ENCODE measurements around the gene HOXB9. TPM values are rescaled to one million over a fixed set of nuclear protein-coding genes. Genes with fewer than 3 reads are reported as not detected.

The HOXB9 gene
- total and polyA plus RNA-seq, 12 donors: 0.11 to 2.7 (median 0.68) TPM; not detected in 2

DNA sequence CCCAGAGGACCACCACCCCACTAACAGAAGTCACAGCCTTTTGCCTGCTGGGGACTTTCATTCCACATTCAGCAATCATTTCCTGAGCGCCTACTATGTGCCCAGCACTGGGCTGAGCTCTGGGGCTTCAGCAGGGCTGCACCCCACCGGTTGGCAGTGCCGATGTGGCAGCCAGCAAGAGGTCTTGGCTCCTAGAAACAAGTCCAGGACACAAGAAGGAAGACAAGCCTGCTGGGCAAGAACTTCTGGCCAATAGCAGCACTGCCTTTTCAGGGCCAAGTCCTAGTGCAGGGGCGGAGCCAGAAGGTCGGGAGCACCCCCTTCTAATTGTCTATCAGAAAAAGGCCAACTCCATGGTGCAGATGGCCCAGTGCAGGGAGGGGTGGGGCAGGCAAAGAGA lies 13.0 kb upstream of the HOXB9 start:
- intact Hi-C loops (cut with DNase I): no loop called here
- DNase-seq: no peak
- H3K36me3 ChIP-seq (replicated peaks in 1 of 2): no peaks in the 10 kb centered on the region
- H3K4me3 ChIP-seq: no peak overlapping the region
- H3K9me3 ChIP-seq (replicated peaks in 1 of 3): no peaks in the 10 kb centered on the region
- H3K27ac ChIP-seq: no peak overlapping the region
- H3K27me3 ChIP-seq: peaks cover 92% of the 10 kb centered on the region
- peaks cover 0 to 7% of the 10 kb centered on the region in 2 donors for H3K4me1 ChIP-seq (replicated peaks in 1 of 2)
- WGBS, 4 donors: 13 to 61% (median 58%) methylated on average over 3 to 5 of the region's 5 CpGs
- TF ChIP-seq CTCF (IDR thresholded peaks at IDR 0.05) (no peak), POLR2A (IDR thresholded peaks at IDR 0.05) (no peak)

DNA sequence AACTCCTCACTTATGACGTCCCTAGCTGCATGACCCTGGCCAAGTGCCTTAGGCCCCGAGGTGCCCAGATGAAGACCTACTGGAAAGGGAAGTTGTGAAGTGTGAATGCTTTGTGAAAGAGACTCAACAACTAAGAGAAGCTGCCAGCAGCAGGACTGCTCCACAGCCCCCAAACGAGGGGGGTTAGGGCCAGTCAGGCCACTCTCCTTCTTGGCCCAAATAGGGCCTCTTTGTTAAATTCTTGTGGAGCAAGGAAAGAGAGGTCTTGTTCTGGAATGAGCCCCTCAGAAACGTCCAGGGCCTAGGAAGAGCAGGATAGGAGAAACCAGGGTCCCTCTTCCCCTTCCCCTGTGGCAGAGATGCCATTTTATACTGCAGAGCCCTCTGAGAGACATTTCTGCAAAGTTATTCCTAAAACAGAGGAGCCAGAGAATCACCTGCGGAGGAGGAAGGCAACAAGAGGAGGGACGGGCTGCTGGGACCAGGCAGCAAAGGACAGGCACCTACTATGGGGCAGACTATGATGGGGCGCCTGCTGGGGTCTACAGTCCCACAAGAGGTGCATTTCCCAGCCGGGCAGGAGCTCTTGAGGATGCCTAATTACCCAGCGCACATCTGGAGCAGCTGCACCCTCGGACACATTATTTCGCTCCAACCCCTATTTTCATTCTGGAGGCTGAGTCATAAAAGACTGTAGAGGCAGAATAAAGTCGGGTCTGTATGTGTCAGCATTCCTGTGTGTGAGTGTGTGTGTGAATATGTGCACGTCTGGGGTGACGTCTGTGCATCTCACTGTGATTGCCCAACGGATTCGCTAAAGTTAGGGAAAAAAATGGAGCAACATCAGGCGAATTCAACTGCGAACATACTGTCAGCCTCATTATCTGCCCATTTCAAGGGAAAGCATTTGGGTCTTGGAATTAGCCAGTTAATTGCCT lies 11.4 kb upstream of the HOXB9 start:
- H3K27me3 ChIP-seq: peaks cover 94% of the 10 kb centered on the region

DNA sequence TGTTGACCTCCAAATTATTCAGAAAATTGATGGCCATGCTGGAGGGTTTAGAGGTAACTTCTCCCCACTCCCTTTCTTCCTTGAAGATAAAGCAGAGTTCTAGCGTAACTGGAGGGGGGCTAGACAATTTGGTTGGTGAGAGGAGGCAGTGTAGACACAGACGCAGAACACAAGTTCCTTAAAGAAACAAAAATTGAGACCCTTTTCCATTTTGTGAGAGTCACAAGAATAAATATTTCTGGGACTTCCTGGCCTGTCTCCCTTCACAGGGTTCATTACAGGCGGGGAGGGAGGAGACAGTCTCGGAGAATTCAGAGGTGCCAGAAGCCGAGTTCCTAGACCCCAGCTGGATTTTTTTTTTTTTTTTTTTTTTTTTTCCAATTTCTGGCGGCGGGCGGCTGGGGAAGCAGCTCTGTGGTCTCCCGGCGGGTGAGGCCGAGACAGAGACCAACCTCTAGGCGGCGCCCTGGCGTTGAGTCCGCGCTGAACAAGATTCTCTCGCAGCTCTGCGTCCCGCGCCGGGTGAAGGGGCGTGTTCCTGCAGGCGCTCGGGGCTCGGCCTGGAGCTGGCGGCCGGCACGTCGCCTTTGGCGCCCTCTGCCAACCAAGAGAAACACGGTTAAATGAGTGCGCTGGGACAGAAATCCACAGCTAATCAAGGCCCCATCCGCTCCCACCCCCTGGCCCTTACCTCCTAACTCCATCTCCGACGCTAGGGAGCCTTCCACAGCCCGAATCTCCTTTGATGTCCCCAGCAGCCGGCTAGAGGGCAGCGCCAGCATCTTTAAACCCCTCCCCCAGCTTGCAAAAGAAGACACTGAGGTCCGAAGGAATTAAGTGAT lies 10.2 kb upstream of the HOXB9 start:
- Histone ChIP-seq H3K27me3 (peaks cover 94% of the 10 kb centered on the region), H3K27ac (no peak overlapping the region), H3K36me3 (replicated peaks in 1 of 2) (no peaks in the 10 kb centered on the region), H3K9me3 (replicated peaks in 1 of 3) (no peaks in the 10 kb centered on the region), H3K4me1 (replicated peaks in 1 of 2) (peaks cover 0 to 4% of the 10 kb centered on the region in 2 donors), H3K4me3 (no peak overlapping the region)
- peak; percentile 66 to 81 (median 74) for DNase-seq
- WGBS, 4 donors: 4 to 10% (median 9%) methylated on average over 32 to 39 of the region's 39 CpGs
- TF ChIP-seq POLR2A (IDR thresholded peaks at IDR 0.05) (no peak), CTCF (IDR thresholded peaks at IDR 0.05) (peak in 5 of 6 experiments; percentile 19 to 53 (median 25))
- intact Hi-C loops (cut with DNase I): no loop called here

More for the DNA sequence above, 11.4 kb upstream of the HOXB9 start:
- intact Hi-C loops (cut with DNase I): no loop called here
- TF ChIP-seq CTCF (IDR thresholded peaks at IDR 0.05): no peak
- TF ChIP-seq POLR2A (IDR thresholded peaks at IDR 0.05): no peak
- H3K9me3 ChIP-seq (replicated peaks in 1 of 3): no peaks in the 10 kb centered on the region
- no peak overlapping the region for H3K4me3 ChIP-seq
- peaks cover 0 to 4% of the 10 kb centered on the region in 2 donors for H3K4me1 ChIP-seq (replicated peaks in 1 of 2)
- no peak for DNase-seq
- WGBS, 4 donors: 46 to 55% (median 50%) methylated on average over 12 to 18 of the region's 18 CpGs
- no peak overlapping the region for H3K27ac ChIP-seq
- H3K36me3 ChIP-seq (replicated peaks in 1 of 2): no peaks in the 10 kb centered on the region
